SW 1271 (cell line): ENCODE measurements around the gene SF3A2.

Experiments used
- DNase-seq, 2 experiments: peaks; one replicate each; lab custom pipeline; 2025; lab: John Stamatoyannopoulos, UW

SF3A2 gene

GRCh38 chr19:2207991-2208860 is 28.4 kb upstream of the SF3A2 start:
- peak in 1 of 2 experiments; percentile 24 for DNase-seq

DNA sequence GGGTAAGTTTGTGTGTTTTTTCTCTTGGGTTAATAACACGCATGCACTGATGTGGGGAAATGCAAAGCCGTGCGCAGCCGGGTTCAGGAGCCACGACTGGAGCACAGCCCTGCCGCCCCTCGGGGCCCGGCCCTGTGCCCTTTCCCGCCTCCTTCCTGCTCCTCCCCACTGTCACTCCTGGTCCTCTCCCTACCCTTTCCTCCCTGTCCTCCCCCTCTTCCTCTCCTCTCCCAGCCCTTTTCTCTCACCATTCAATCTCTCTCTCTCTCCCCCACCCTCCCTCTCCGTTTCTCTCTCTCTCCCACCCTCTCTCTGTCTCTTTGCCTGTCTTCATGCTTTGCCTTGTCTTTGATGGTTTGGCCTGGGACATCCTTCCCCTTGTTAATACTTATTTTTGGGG is 27.6 kb upstream of the SF3A2 start:
- no peak for DNase-seq

DNA sequence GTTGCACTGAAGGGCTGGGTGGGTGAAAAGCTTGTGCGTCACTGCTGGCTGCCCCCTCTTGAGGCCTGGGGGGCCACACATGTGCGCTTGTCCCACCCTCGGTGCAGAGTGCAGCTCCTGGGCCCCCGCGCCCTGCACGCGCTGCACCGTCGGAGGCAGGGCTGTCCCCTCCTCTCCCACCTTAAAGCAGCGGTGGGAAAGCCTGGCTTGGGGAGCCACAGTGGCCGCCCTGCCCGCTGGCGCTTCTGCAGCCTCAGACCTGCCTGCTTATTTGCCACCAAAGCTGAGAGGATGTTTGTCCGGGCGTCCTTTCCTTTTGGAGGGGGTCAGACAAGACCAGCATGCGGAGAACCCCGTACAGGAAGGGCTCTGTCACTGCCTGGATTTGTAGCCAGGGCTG is 27.2 kb upstream of the SF3A2 start:
- DNase-seq = no peak

DNA sequence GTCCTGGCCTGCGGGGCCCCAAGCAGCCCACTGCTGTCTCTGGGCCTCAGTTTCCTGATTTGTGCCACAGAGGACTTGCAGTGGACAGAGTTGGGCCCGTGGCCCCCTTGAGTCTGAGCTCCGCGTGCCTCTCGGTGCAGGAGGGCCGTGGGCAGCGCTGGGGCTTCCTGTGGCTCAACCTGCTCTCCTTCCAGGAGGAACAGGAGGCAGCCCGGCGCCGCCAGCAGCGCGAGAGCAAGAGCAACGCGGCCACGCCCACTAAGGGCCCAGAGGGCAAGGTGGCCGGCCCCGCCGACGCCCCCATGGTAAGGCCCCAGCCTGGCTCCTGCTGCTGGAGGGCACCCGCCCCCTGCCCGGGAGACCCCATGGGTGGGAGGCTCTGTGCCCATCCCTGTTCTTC is 26.4 kb upstream of the SF3A2 start:
- no peak for DNase-seq

- DNase-seq = no peak
Measured at GRCh38 chr19:2210987-2211740, 25.5 kb upstream of the SF3A2 start.

- no peak for DNase-seq
Measured at GRCh38 chr19:2212861-2213711, 23.5 kb upstream of the SF3A2 start.

DNA sequence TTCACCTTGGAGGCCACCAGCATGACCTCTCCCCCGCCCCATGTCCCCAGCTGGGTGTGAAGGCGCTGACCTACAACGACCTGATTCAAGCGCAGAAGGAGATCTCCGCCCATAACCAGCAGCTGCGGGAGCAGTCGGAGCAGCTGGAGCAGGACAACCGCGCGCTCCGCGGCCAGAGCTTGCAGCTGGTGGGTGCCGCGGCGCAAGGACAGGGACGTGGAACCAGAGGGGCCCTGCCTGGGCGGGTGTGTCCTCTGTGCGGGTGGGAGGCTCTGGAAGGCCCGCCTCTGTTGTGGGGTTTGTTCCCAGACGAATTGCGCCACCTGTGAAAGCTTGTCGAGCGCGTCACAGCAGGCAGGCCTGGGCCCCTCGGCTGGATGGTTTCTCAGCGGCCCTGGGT is 22.8 kb upstream of the SF3A2 start:
- DNase-seq = no peak

GRCh38 chr19:2214251-2214650 is 22.4 kb upstream of the SF3A2 start:
- no peak for DNase-seq

GRCh38 chr19:2215281-2215751 is 21.3 kb upstream of the SF3A2 start:
- no peak for DNase-seq

- DNase-seq = no peak
Measured at GRCh38 chr19:2216361-2217225, 20.0 kb upstream of the SF3A2 start.

DNA sequence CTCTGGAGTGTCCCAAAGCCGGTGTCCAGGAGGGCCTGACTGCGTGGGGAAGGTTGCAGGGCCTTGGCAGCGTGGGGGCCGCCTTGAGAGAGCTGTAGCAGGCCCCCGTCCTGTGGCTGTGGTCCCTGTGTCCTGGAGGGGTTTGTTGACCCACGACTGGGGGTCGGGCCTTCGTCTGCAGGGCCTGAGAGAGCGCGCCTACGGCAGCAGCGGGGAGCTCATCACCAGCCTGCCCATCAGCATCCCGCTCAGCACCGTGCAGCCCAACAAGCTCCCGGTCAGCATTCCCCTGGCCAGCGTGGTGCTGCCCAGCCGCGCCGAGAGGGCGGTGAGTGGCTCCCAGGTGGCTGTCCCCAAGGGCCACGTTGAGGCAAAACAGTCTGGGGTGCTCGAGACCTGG is 19.0 kb upstream of the SF3A2 start:
- no peak for DNase-seq

DNA sequence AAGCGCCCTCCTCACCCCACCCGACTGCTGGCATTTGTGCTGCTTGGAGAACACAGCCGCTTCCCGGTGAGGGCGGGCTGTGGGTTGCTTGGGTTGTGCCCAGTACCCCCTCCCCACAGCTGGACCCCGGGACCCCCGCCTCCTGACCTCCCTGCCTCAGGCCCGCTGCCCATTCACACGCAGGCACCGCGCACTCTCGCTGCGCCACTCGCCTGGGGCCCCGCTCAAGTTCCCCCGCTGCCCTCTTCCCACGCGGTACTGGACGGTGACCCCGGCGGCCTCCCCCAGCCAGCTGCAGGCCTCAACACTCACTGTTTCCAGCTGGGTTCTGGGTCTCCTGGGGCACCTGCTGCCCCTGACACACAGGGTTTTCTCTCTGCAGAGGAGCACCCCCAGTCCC is 16.9 kb upstream of the SF3A2 start:
- DNase-seq = no peak

DNA sequence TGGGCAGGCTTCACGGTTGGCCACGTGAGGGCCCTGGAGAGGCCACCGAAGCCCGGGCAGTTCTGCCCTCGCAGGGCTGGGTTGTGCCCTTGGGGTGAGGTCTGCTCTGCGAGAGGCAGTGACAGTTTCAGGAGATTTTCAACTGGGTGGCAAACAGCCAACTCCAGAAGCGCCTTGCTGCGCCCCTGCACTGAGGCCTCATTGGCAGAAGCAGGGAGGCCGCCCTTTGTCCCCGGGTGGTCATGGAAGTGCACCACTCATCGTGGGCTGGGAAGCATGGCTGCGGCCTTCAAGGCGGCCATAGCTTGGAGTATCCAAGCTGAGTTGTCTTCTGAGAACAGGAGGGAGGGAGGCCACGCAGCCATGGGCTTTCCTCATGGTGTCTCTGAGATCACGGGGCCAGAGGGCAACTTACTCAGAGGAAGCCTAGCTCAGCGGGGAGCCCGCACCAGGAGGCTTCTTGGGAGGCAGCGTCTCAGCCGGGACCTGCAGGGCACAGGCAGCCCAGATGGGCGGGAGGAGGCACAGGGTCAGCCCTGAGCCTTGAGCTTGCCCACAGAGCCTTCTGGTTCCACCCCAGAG is 15.3 kb upstream of the SF3A2 start:
- DNase-seq = no peak

GRCh38 chr19:2221918-2222317 is 14.7 kb upstream of the SF3A2 start:
- no peak for DNase-seq

- DNase-seq = no peak
Measured at GRCh38 chr19:2223391-2223790, 13.2 kb upstream of the SF3A2 start.

- DNase-seq = no peak
Measured at GRCh38 chr19:2223959-2224358, 12.7 kb upstream of the SF3A2 start.

GRCh38 chr19:2224754-2225349 is 11.8 kb upstream of the SF3A2 start:
- DNase-seq = no peak

GRCh38 chr19:2225415-2226050 is 11.1 kb upstream of the SF3A2 start:
- no peak for DNase-seq

DNA sequence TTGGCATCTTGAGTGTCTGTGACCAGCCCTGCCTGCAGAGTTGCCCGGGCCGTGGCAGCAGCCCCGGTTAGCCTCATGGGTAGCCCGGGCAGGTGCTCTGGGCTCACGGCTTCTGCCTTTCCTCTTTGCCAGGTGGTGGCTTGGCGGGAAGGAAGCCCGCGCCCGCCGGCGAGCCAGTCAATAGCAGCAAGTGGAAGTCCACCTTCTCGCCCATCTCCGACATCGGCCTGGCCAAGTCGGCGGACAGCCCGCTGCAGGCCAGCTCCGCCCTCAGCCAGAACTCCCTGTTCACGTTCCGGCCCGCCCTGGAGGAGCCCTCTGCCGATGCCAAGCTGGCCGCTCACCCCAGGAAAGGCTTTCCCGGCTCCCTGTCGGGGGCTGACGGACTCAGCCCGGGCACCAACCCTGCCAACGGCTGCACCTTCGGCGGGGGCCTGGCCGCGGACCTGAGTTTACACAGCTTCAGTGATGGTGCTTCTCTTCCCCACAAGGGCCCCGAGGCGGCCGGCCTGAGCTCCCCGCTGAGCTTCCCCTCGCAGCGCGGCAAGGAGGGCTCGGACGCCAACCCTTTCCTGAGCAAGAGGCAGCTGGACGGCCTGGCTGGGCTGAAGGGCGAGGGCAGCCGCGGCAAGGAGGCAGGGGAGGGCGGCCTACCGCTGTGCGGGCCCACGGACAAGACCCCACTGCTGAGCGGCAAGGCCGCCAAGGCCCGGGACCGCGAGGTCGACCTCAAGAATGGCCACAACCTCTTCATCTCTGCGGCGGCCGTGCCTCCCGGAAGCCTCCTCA is 10.4 kb upstream of the SF3A2 start:
- DNase-seq = no peak
